ENCODE data around the gene PIGK.

DNA sequence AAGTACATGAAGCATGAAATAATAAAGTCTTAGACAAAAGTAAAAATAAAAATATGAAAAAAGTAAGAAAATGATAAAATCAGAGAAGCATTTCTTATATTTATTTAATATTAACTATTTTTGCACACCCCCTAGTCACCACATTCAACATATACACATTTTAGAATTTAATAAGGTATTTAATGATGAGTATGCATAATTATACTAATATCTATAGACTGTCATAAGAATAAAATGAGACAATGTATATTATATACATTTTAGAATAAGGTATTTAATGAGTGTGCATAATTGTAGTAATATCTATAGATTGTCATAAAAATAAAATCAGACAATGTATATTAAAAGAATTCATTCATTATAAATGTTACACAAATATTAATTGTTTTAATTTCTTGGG is 18.9 kb downstream of the PIGK start:
- TF ChIP-seq HDGF (IDR thresholded peaks at IDR 0.05; ENCODE audit: borderline replicate concordance) (no peak), TARDBP (IDR thresholded peaks at IDR 0.05) (no peak), SP1 (IDR thresholded peaks at IDR 0.05) (no peak), ZNF384 (IDR thresholded peaks at IDR 0.05) (no peak), ELF4 (IDR thresholded peaks at IDR 0.05) (no peak), NFRKB (IDR thresholded peaks at IDR 0.05) (no peak), FOXK2 (IDR thresholded peaks at IDR 0.05) (no peak), FOXM1 (IDR thresholded peaks at IDR 0.05; ENCODE audit: borderline replicate concordance) (no peak), L3MBTL2 (conservative IDR thresholded peaks at IDR 0.05) (no peak), FOXA1 (IDR thresholded peaks at IDR 0.05) (no peak), CTBP1 (IDR thresholded peaks at IDR 0.05; ENCODE audit: borderline replicate concordance) (no peak), ARNT (IDR thresholded peaks at IDR 0.05) (no peak), SUZ12 (IDR thresholded peaks at IDR 0.05) (no peak)
- TF ChIP-seq, protein P1, sequence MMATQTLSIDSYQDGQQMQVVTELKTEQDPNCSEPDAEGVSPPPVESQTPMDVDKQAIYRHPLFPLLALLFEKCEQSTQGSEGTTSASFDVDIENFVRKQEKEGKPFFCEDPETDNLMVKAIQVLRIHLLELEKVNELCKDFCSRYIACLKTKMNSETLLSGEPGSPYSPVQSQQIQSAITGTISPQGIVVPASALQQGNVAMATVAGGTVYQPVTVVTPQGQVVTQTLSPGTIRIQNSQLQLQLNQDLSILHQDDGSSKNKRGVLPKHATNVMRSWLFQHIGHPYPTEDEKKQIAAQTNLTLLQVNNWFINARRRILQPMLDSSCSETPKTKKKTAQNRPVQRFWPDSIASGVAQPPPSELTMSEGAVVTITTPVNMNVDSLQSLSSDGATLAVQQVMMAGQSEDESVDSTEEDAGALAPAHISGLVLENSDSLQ (IDR thresholded peaks at IDR 0.05), result no peak

All from HEK293T (cell line).